Activated CD4-positive, CD25-positive, alpha-beta regulatory T cell (primary cell): ENCODE data around the gene C15orf61.

Source experiments
- DNase-seq, 4 experiments: peaks; one replicate each; lab custom pipeline; 2025; lab: John Stamatoyannopoulos, UW

C15orf61 gene

GRCh38 chr15:67549736-67550135 is 28.8 kb downstream of the C15orf61 start:
- no peak for DNase-seq

- DNase-seq = no peak
Measured at GRCh38 chr15:67550522-67550921, 29.6 kb downstream of the C15orf61 start.

DNA sequence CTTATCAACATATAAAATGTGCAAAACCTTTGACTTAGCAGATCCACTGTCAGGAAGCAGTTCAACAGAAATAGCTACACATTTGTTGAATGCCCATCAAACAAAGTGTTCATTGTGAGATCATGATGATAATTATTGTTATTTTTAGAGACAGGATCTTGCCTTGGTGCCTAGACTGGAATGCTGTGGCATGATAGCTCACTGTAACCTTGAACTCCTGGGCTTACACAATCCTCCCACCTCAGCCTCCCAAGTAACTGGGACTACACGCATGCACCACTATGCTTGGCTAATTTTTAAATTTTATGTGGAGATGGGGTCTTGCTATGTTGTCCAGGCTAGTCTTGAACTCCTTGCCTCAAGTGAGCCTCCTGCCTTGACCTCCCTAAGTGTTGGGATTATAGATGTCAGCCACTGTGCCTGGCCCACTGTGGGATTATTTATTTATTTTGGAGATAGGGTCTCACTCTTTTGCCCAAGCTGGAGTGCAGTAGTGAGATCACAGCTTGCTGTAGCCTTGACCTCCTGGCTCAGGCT is 30.3 kb downstream of the C15orf61 start:
- DNase-seq = no peak

GRCh38 chr15:67554580-67554979 is 33.6 kb downstream of the C15orf61 start:
- DNase-seq = no peak

- no peak for DNase-seq
Measured at GRCh38 chr15:67556976-67557570, 36.1 kb downstream of the C15orf61 start.

DNA sequence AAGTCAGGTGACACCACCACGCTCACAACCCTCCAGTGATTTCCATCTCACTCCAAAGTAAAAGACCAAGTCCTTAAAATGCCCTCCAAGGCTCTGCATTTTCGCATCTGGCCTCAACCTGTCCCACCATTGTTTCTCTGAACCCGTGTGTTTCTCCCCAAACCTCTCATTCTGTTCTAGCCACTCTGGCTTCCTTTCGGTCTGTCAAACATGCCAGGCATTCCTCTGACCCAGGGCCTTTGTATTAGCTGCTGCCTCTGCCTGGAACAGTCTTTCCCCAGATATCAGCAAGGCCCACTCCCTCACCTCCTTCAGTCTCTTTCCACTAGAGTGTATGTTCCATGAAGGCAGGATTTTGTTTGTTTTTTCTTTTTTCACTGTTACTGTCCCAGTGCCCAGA is 37.6 kb downstream of the C15orf61 start:
- DNase-seq = no peak

- DNase-seq = no peak
Measured at GRCh38 chr15:67559158-67559557, 38.2 kb downstream of the C15orf61 start.

DNA sequence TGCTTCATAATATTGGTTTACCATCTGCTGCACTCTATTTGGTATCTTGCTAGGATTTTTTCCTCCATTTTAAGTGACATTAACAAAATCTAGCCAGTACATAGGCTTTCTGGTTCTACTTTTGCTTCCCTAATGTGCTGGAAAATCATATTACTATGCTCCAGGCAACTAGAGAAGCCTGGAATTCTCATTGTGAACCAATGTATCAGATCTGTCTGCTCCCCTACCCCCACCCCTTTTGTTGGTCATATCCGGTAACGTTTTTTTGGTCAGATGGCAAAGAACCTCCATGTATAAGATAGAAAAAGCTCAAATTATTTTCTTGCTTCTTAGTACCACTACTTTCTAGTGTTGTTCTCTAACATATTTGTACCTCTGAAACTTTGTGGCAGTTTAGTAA is 38.6 kb downstream of the C15orf61 start:
- no peak for DNase-seq

- DNase-seq = no peak
Measured at GRCh38 chr15:67560320-67560719, 39.4 kb downstream of the C15orf61 start.

DNA sequence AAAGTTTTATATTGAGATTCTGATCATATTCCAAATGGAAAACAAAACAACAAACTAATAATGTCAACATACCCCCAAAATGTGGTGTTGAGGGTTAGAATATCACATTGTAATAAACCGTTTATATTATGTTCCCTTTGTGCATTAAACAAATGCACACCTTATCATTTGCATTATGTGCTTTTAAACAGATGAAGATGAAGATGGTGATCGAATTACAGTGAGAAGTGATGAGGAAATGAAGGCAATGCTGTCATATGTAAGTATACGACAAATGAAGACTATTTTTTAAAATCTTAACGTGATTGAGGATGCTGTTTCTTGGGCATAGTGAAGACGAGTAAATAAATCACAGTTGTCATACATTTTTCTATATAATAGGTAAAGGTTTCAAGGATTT is 42.2 kb downstream of the C15orf61 start:
- DNase-seq = no peak

GRCh38 chr15:67564021-67564967 is 43.4 kb downstream of the C15orf61 start:
- DNase-seq = no peak

- no peak for DNase-seq
Measured at GRCh38 chr15:67564968-67565345, 44.0 kb downstream of the C15orf61 start.

DNA sequence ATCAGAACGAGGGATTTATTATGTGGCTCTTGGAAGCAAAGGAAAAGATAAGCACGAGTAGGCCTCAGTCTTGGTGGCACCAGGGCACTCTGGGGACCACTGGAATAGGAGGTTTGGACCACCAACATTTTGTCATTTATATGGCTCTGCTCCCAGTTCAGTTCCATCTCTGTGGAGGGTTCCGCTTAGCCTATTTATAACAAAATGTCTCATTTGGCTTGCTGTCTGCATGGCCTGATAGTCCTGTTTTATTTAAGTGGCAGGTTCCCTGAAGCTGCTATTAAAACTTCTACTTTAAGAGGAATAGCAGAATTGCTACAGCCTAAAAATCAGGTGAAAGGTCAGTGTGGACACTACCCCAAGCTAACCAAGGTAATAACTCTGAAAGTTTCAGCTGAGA is 48.7 kb downstream of the C15orf61 start:
- no peak for DNase-seq

DNA sequence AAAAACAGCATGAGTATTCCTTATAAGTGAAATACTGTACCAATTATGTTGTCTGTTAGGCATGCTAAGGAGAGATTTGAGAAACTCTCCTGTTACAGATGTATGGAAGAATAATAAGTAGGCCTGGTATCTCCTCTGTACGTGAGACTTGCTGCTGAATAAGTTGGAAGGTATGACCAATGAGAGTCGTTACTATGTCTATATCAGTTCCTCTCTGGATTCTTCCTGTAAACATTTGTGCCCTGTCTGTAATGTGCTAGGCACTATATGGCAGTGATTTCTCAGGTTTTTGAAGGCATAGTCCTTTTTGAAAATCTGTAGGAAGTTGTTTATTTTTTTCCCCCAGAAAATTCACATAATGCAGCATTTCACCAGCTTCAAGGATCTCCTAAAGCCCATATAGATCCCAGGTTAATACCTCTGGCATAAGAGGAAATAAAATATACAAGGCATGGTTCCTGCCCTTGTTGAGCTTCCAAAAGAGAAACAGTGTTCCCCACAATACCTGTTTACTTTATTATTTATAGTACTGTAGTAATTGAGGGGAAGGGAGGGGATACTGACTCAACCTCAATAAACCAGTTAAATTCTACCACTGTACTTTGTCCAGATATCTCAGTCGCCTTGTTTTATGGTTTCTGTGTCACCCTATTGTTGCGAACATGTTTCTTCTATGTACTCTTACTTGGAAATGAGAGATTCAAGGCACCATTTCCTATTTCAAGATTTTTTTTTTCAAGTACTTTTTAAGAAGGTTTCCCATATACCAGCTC is 50.1 kb downstream of the C15orf61 start:
- DNase-seq = no peak

- no peak for DNase-seq
Measured at GRCh38 chr15:67571648-67572415, 50.9 kb downstream of the C15orf61 start.

DNA sequence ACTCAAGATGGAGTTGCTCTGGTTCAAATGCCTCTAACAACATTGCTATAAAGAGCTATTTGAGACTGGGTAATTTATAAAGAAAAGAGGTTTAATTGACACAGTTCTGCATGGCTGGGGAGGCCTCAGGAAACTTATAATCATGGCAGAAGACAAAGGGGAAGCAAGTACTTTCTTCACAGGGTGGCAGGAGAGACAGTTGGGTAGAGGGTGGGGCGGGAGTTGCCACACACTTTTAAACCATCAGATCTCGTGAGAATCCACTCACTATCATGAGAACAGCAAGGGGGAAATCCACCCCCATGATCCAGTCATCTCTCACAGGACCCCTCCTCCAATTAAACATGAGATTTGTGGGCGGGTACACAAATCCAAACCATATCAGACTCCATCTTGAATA is 52.3 kb downstream of the C15orf61 start:
- no peak for DNase-seq

- no peak for DNase-seq
Measured at GRCh38 chr15:67575039-67575502, 54.1 kb downstream of the C15orf61 start.

DNA sequence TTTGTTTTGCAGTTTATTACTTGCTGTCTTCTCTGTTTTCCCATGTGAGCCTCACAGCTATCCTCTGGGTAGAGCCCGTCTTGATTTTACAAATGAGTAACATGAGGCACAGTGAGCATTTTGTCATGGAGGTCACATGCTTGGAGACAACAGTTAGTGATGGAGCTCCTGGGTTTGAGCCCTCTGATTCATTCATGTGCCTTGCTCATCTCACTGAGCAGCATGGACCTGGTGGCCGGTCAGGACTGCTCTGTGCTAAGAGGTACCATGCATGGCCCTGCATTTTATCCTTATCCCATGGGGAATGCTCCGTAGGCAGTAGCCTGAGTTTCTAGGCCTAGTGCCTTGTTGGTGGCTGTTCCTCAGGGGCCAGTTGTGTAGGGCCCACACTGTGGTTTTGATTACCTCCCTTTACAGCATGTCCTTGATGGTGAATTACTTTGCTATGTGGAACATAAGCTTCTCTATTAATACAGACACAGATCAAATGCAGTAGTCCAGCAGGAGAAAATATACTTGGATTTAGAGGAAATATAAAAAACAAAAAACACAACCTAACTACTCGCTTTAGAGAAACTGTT is 57.2 kb downstream of the C15orf61 start:
- DNase-seq = no peak

DNA sequence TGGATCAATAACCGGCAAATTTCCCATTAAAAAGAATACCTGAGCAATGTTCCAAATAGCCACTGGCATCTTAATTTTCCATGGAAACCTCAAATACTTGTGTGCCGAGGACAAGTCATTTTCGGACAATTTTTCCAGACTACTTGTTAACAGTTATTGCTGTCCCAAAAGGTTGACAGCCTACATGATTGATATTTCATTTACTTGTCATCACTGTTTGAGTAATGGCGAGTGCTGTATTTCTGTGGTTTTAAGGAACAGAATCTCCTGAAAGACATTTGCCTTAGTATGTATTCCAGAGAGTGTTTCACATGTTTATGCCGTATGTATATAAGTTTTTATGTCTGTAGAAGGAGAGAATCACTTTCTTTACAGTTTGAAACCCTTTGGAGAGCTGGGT is 58.2 kb downstream of the C15orf61 start:
- DNase-seq = no peak
